ENCODE data around the gene MYOZ2.

DNA sequence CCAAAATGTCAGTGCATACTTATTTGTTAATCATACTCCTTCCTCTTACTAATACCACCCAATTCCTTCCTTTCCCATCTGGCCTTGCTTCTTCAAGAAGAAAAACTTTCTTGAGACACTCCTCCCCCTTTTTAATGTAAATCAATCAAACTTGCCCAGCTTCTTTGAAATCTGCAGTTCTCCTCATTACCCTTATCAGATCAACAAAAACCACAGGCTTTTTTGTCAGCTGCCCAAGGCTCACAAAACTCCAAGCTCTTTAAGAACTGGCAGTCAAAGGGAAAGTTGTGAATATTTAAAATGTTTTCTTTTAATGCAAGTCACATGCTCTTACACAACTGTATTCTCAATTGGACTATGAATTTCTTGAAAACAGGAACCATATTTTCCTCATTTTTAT is 11.3 kb upstream of the MYOZ2 start:
- TF ChIP-seq POLR2A (IDR thresholded peaks at IDR 0.05): no peak
- TF ChIP-seq, protein P1, sequence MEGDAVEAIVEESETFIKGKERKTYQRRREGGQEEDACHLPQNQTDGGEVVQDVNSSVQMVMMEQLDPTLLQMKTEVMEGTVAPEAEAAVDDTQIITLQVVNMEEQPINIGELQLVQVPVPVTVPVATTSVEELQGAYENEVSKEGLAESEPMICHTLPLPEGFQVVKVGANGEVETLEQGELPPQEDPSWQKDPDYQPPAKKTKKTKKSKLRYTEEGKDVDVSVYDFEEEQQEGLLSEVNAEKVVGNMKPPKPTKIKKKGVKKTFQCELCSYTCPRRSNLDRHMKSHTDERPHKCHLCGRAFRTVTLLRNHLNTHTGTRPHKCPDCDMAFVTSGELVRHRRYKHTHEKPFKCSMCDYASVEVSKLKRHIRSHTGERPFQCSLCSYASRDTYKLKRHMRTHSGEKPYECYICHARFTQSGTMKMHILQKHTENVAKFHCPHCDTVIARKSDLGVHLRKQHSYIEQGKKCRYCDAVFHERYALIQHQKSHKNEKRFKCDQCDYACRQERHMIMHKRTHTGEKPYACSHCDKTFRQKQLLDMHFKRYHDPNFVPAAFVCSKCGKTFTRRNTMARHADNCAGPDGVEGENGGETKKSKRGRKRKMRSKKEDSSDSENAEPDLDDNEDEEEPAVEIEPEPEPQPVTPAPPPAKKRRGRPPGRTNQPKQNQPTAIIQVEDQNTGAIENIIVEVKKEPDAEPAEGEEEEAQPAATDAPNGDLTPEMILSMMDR (IDR thresholded peaks at IDR 0.05): no peak
- TF ChIP-seq EP300 (IDR thresholded peaks at IDR 0.05): no peak
